Measurements from ENCODE around the gene JCAD. TPM values are rescaled to one million over a fixed set of nuclear protein-coding genes. Genes with fewer than 3 reads are reported as not detected.

The JCAD gene
- total RNA-seq, 1 experiment from 2014 or later, result 0.77 TPM

DNA sequence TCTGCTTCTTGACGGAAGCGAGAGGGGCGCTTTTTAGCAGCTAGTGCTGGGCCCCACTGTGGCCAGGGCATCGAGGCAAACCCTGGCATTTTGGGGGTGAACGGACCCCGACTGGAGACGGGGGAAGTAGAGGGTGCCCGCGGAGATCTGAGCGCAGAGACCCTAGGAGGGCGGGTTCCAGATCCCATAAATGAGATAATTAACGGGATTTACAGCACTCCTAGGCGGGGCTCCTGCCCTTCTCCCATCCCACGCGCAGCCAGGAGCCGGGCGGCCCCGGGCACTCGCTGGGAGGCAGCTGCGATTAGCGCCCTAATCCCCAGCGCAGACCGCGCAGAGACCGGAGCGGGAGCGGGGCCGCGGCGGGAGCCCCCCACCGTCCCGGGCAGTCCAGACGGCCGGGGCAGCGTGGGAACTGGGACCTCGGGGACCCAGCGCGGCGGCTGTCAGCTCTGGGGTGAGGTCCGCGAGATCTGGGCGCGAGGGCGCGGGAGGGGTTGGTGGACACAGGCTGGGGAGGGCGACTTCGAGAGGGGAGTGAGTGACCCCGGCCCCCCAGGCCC, 735 bp downstream of the JCAD start:
- peaks cover 55% of the 10 kb centered on the region for H3K27me3 Mint-ChIP-seq (ENCODE audit: low read depth)
- Histone ChIP-seq H3K79me2 (ENCODE audit: insufficient read depth, low read length) (no peaks in the 10 kb centered on the region), H2AK5ac (ENCODE audit: insufficient read length, low read length) (no peak overlapping the region), H3K4ac (ENCODE audit: low read depth, low read length) (no peak overlapping the region), H3K79me1 (ENCODE audit: insufficient read depth, low read depth, low read length, poor library complexity, severe bottlenecking) (no peaks in the 10 kb centered on the region), H4K5ac (ENCODE audit: insufficient read length, low read depth, low read length) (no peak overlapping the region), H3K23ac (ENCODE audit: insufficient read length, low read depth, low read length) (no peak overlapping the region), H3K56ac (ENCODE audit: insufficient read length, low read depth, low read length) (no peak overlapping the region), H4K8ac (replicated peaks; ENCODE audit: insufficient read length, low read depth, low read length) (no peak overlapping the region), H4K20me1 (ENCODE audit: control insufficient read depth, insufficient read depth, insufficient read length) (no peaks in the 10 kb centered on the region), H3T11ph (ENCODE audit: low read length) (no peak overlapping the region), H2AFZ (ENCODE audit: low read length) (no peak overlapping the region), H3K14ac (ENCODE audit: insufficient read depth, low read length) (no peak overlapping the region; the same call in 1 of the 2 replicates), H2BK12ac (ENCODE audit: insufficient read length, low read depth, low read length) (no peak overlapping the region), H3K4me2 (ENCODE audit: insufficient read depth, insufficient read length, low read length) (peak overlapping the region; percentile 49), H2BK120ac (ENCODE audit: low read depth, low read length, poor library complexity, severe bottlenecking) (no peak overlapping the region), H3K4me1 (ENCODE audit: insufficient read depth, low read length) (no peaks in the 10 kb centered on the region; the same call in 1 of the 2 replicates), H3K27ac (ENCODE audit: insufficient read length, low read depth, low read length) (no peak overlapping the region), H3K9ac (ENCODE audit: extremely low read depth, insufficient read length, low read length) (no peak overlapping the region), H4K91ac (ENCODE audit: insufficient read length, low read depth, low read length) (no peak overlapping the region), H3K23me2 (ENCODE audit: insufficient read length, low read depth, low read length, poor library complexity, severe bottlenecking) (peaks cover 9% of the 10 kb centered on the region), H3K9me3 (ENCODE audit: control insufficient read depth, low read depth, low read length) (no peaks in the 10 kb centered on the region), H2BK20ac (ENCODE audit: low read depth, low read length, poor library complexity, severe bottlenecking) (no peak overlapping the region), H3K27me3 (ENCODE audit: insufficient read depth, low read length) (no peaks in the 10 kb centered on the region; the same call in 1 of the 2 replicates), H2BK5ac (ENCODE audit: insufficient read length, low read length) (no peak overlapping the region), H2BK15ac (ENCODE audit: low read depth, low read length) (no peak overlapping the region), H3K18ac (ENCODE audit: insufficient read length, low read depth, low read length) (no peak overlapping the region)
- peak overlapping the region; percentile 66 to 82 for H3K4me3 Mint-ChIP-seq
- no peaks in the 10 kb centered on the region; a peak in 2 of 5 replicates for H3K9me3 Mint-ChIP-seq
- H3K4me1 Mint-ChIP-seq, result peaks cover 35 to 44% of the 10 kb centered on the region in 2 experiments
- no peaks in the 10 kb centered on the region for H3K36me3 Mint-ChIP-seq (ENCODE audit: insufficient read depth in 1 of 3, low read depth in 3 of 3)
- DNase-seq, result no peak
- peak overlapping the region in 1 of 3 experiments; percentile 54; a peak in 1 of 7 replicates for H3K27ac Mint-ChIP-seq
- TF ChIP-seq, protein P1, sequence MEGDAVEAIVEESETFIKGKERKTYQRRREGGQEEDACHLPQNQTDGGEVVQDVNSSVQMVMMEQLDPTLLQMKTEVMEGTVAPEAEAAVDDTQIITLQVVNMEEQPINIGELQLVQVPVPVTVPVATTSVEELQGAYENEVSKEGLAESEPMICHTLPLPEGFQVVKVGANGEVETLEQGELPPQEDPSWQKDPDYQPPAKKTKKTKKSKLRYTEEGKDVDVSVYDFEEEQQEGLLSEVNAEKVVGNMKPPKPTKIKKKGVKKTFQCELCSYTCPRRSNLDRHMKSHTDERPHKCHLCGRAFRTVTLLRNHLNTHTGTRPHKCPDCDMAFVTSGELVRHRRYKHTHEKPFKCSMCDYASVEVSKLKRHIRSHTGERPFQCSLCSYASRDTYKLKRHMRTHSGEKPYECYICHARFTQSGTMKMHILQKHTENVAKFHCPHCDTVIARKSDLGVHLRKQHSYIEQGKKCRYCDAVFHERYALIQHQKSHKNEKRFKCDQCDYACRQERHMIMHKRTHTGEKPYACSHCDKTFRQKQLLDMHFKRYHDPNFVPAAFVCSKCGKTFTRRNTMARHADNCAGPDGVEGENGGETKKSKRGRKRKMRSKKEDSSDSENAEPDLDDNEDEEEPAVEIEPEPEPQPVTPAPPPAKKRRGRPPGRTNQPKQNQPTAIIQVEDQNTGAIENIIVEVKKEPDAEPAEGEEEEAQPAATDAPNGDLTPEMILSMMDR (conservative IDR thresholded peaks at IDR 0.05), result no peak
- WGBS (ENCODE audit: extremely low coverage, insufficient read length, low lambda C conversion rate), result no CpG with 5 or more reads among the region's 48 CpGs
